Keratinocyte (primary cell): Measurements from ENCODE around the gene SPRED1. TPM values are rescaled to one million over a fixed set of nuclear protein-coding genes. Genes with fewer than 3 reads are reported as not detected.

Source experiments
- DNase-seq: peaks from one replicate; pipeline ENCODE4 v3.0.0-alpha.2; 2011; ENCODE audit warnings: low read depth, missing footprints, low spot score
- FAIRE-seq: peaks from 2 replicates; lab custom pipeline; 2011; peaks lifted over from hg19 to GRCh38; lab: Jason Lieb, UNC
- H2AFZ ChIP-seq: 2 replicates; pipeline ENCODE4 v1.6.0; 2012; ENCODE audit warnings: low read length, control low read depth, inconsistent platforms; ENCODE audit not compliant: control insufficient read depth
- H3K27ac ChIP-seq: 2 replicates; pipeline ENCODE4 v1.5.1; 2011; ENCODE audit warnings: low read length; ENCODE audit not compliant: control insufficient read depth, insufficient read depth
- H3K27me3 ChIP-seq: 3 replicates; pipeline ENCODE4 v1.6.0; 2011; ENCODE audit warnings: low read length; ENCODE audit not compliant: control insufficient read depth, insufficient read depth; ENCODE audit errors: extremely low read depth
- H3K36me3 ChIP-seq, 2 experiments: 2 replicates in 1 of 2; 3 replicates in 1 of 2; pipeline ENCODE4 v1.5.1; 2011; ENCODE audit warnings: low read length in 2 of 2, mild to moderate bottlenecking in 1 of 2; ENCODE audit not compliant: control insufficient read depth in 2 of 2, insufficient read depth in 2 of 2; ENCODE audit errors: extremely low read depth in 1 of 2
- H3K4me1 ChIP-seq: 3 replicates; pipeline ENCODE4 v1.5.1; 2011; ENCODE audit warnings: low read length; ENCODE audit not compliant: control insufficient read depth, insufficient read depth; ENCODE audit errors: extremely low read depth
- H3K4me2 ChIP-seq: 3 replicates; pipeline ENCODE4 v1.6.0; 2011; ENCODE audit warnings: low read depth, low read length; ENCODE audit not compliant: control insufficient read depth, insufficient read depth; ENCODE audit errors: extremely low read depth
- H3K4me3 ChIP-seq, 3 experiments: fragments of 200-600 bp in 1 of 3; sonication (generic) in 1 of 3; 2 replicates in 2 of 3; 3 replicates in 1 of 3; pipeline ENCODE4 v1.5.1; 2011 to 2016; ENCODE audit warnings: low read length in 3 of 3, mild to moderate bottlenecking in 3 of 3, control low read depth in 2 of 3, inconsistent platforms in 1 of 3, low read depth in 1 of 3, mixed read lengths in 1 of 3, mixed run types in 1 of 3, moderate library complexity in 1 of 3; ENCODE audit not compliant: control insufficient read depth in 2 of 3, insufficient read depth in 2 of 3; ENCODE audit errors: extremely low read depth in 1 of 3
- H3K79me2 ChIP-seq: 2 replicates; pipeline ENCODE4 v1.6.0; 2012; ENCODE audit warnings: low read length; ENCODE audit not compliant: control insufficient read depth, insufficient read depth
- H3K9ac ChIP-seq: 3 replicates; pipeline ENCODE4 v1.6.0; 2011; ENCODE audit warnings: low read length; ENCODE audit not compliant: control insufficient read depth, insufficient read depth; ENCODE audit errors: extremely low read depth
- H3K9me1 ChIP-seq: 3 replicates; pipeline ENCODE4 v1.6.0; 2011; ENCODE audit warnings: low read length; ENCODE audit not compliant: control insufficient read depth, insufficient read depth; ENCODE audit errors: extremely low read depth
- H3K9me3 ChIP-seq: 2 replicates; pipeline ENCODE4 v1.5.1; 2012; ENCODE audit warnings: low read depth, low read length; ENCODE audit not compliant: control insufficient read depth
- H4K20me1 ChIP-seq: 3 replicates; pipeline ENCODE4 v1.6.0; 2011; ENCODE audit warnings: low read length; ENCODE audit not compliant: control insufficient read depth, insufficient read depth; ENCODE audit errors: extremely low read depth
- CTCF ChIP-seq, 3 experiments: IDR thresholded peaks in 1 of 3; conservative IDR thresholded peaks in 1 of 3; optimal IDR thresholded peaks in 1 of 3; 2 replicates in 2 of 3; 3 replicates in 1 of 3; pipeline versions ENCODE3 to v1.5.1; 2011; ENCODE audit warnings: low read length in 3 of 3, mild to moderate bottlenecking in 3 of 3, moderate library complexity in 2 of 3, control low read depth in 1 of 3, inconsistent platforms in 1 of 3; ENCODE audit not compliant: insufficient read depth in 2 of 3; ENCODE audit errors: extremely low read depth in 1 of 3
- EZH2 ChIP-seq: IDR thresholded peaks from one replicate; pipeline ENCODE4 v1.6.1; 2012; ENCODE audit warnings: inconsistent platforms, mild to moderate bottlenecking, low read length, moderate library complexity
- dilution Hi-C: fragments of 300-500 bp; cut with MboI; formaldehyde crosslinking; loops from one replicate; pipeline ENCODE4 v1.7.0; 2020; ENCODE audit warnings: low sequenced_read_pairs; ENCODE audit not compliant: extremely low pct_ligation_motif_present
- polyA plus RNA-seq, 5 experiments: library from polyadenylated mRNA; depleted of rRNA in 3 of 5; stranded (reverse) in 3 of 5; stranded (forward) in 1 of 5; unstranded in 1 of 5; fragments of >200 nt; gene quantifications; 1 replicate in 1 of 5; 2 replicates in 3 of 5; 3 replicates in 1 of 5; pipeline versions ENCODE4 v1.2.1 to v1.2.3, GENCODE V29; 2011 to 2012; ENCODE audit warnings: missing spikeins in 2 of 5, low read depth in 1 of 5, low replicate concordance in 1 of 5

The SPRED1 gene
- polyA plus RNA-seq, 1 donor (not counting 4 experiments of a cell fraction or from before 2014, with no cell fraction given) = 11.5 TPM

- FAIRE-seq = no peak
- H3K4me3 ChIP-seq = no peak overlapping the region
- dilution Hi-C loops = no loop called here
Observed at GRCh38 chr15:38227941-38228340, 24.7 kb upstream of the SPRED1 start.

GRCh38 chr15:38228618-38229017 lies 24.0 kb upstream of the SPRED1 start:
- dilution Hi-C loops = no loop called here
- Histone ChIP-seq H3K9me3 (no peaks in the 10 kb centered on the region), H3K4me3 (no peak overlapping the region), H3K9me1 (no peaks in the 10 kb centered on the region), H3K79me2 (no peaks in the 10 kb centered on the region), H2AFZ (no peak overlapping the region), H3K27ac (no peak overlapping the region), H3K4me1 (peaks cover 13% of the 10 kb centered on the region), H3K36me3 (no peaks in the 10 kb centered on the region), H3K4me2 (no peak overlapping the region), H3K27me3 (no peaks in the 10 kb centered on the region), H3K9ac (no peak overlapping the region), H4K20me1 (no peaks in the 10 kb centered on the region)
- FAIRE-seq (no peak), DNase-seq (no peak)
- no peak for TF ChIP-seq CTCF (optimal IDR thresholded peaks at IDR 0.05 in 1 of 3, IDR thresholded peaks at IDR 0.05 in 1 of 3, conservative IDR thresholded peaks at IDR 0.05 in 1 of 3; ENCODE audit: extremely low read depth in 1 of 3, insufficient read depth in 2 of 3, low read length in 3 of 3)
- TF ChIP-seq EZH2 = no peak

More at GRCh38 chr15:38227941-38228340, 24.7 kb upstream of the SPRED1 start:
- H3K27me3 ChIP-seq = no peaks in the 10 kb centered on the region
- no peak for TF ChIP-seq EZH2
- no peak for TF ChIP-seq CTCF (optimal IDR thresholded peaks at IDR 0.05 in 1 of 3, IDR thresholded peaks at IDR 0.05 in 1 of 3, conservative IDR thresholded peaks at IDR 0.05 in 1 of 3; ENCODE audit: extremely low read depth in 1 of 3, insufficient read depth in 2 of 3, low read length in 3 of 3)
- DNase-seq = no peak
- H3K79me2 ChIP-seq = no peaks in the 10 kb centered on the region
- peaks cover 13% of the 10 kb centered on the region for H3K4me1 ChIP-seq
- no peak overlapping the region for H2AFZ ChIP-seq
- no peak overlapping the region for H3K9ac ChIP-seq
- no peaks in the 10 kb centered on the region for H3K9me3 ChIP-seq
- H3K9me1 ChIP-seq = no peaks in the 10 kb centered on the region
- H4K20me1 ChIP-seq = no peaks in the 10 kb centered on the region
- H3K27ac ChIP-seq = no peak overlapping the region
- no peaks in the 10 kb centered on the region for H3K36me3 ChIP-seq
- H3K4me2 ChIP-seq = no peak overlapping the region
